Fibroblast of skin of right quadriceps (primary cell): ENCODE data around the gene ADNP2.
"Not testable (repeated sequence)": the region's sequence is repeated elsewhere in the genome, so short reads cannot be mapped to it uniquely, and the experiment has no call there.

Experiments
- DNase-seq: peaks from one replicate; pipeline ENCODE4 v3.0.0-alpha.2; 2013

ADNP2 gene

GRCh38 chr18:80147418-80148325, 38.6 kb downstream of the ADNP2 start:
- peak; percentile 79 for DNase-seq

DNA sequence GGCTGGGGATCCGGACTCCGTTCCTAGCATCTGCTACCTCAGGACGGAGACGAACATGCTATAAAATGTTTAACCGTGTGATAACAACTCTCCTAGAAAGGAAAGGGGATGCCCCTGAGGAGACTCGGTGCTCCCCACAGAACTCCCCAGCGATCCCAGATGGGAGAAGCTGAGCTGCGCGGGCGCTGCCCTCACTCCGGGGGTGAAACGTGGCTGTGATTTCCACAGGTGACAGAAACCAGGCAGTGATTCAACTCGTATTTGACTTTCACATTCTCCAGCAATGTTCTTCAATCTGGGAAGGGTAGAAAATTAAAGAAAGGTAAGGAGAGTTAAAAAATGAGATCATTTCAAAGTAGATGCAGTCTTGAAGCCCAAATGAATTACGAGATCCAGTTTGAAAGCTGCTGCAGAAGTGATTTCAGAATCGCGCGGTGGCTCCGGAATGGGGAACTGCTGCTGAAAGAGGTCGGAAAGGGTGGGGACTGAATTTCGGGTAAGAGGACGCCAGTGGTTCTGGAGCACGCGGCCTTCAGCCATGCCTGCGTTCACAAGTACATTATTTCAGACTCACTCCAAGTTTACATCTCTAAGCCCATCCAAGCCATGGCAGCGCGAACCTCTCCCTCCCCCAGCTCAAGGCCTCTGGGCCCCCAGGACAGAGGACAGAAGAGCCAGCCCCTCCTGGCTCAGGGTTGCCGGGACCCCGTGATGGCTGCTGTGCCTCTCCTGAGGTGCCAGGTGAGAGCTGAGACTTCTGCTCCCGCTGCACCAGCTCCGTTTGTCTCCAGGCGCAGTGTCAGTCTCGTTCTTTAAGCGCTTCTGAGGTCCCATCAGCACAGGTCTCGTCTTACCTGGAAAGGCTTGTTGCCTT, 39.5 kb downstream of the ADNP2 start:
- DNase-seq = no peak

DNA sequence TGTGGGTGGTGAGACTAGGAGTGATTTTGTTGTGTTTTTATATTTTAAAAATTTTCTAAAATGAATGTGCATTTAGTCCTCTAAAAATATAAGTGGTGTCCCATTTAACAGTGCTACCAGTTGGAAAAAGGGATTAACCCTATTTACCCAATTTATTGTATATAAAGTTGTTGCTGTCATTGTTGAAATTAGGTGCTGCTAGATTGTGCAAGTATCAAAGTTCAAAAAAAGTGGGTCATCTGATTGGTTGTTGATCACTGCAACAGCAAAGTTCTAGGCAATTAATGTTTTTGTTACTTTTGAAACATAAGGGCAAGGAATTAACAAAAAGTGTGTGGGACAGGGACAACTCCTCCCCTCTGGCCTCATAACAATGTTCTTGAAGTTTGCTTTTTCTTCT, 40.6 kb downstream of the ADNP2 start:
- no peak for DNase-seq

GRCh38 chr18:80154293-80154692, 45.2 kb downstream of the ADNP2 start:
- no peak for DNase-seq

- peak; percentile 55 for DNase-seq
These were observed 48.8 kb downstream of the ADNP2 start for GRCh38 chr18:80157708-80158343.

DNA sequence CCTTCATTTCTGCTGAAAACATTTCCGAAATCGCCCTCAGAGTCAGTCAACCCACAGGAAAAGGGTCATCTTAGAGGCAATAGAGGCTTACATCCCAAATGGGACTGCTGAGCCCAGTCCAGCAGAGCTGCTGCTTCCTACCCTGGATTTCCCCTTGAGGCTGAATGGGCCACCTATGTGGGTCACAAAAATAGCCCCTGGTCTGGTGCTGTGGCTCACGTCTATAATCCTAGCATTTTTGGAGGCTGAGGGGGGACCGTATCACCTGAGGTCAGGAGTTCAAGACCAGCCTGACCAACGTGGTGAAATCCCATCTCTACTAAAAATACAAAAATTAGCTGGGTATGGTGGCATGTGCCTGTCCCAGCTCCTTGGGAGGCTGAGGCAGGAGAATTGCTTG, 49.3 kb downstream of the ADNP2 start:
- DNase-seq = no peak

DNA sequence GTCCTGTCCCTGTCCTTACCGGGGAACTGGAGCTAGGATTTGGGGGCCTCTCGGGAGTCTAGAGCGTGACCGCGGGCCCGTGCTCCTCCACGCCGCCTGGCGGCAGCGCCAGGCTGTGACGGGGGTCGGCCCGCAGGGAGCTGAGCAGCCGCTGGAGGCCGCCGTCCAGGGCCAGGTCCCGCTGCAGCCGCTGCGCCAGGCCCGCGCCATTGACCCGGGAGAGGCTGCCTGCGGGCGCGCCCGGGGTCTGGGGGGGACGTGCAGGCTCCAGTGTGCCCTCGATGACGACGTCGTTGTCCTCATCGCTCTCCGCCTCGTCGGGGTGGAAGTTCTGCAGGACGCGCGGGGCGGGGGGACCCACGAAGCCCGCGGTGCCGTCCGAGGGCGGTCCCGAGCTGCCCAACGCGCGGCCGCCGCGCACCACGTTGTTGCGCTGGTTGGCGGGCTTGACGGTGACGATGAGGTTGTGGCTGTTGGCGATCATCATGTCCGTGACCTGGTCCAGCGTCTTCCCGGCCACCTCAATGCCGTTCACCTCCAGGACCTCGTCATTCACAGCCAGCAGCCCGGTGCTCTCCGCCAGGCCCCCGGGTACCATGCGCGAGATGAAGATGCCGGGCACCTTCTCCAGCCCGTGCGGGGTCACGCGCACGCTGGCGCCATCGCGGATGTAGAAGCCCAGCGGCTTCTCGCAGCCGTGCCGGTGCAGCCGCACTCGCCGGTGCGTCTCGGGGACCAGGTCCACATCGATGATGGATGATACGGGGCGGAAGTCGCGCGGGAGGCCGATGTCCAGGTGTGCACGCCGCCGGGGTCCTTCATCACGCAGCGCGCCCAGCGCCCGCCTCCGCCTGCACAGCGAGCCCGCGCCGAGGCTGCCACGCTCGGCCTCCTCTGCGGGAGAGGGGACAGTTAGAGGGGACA, 50.9 kb downstream of the ADNP2 start:
- peak; percentile 26 for DNase-seq

DNA sequence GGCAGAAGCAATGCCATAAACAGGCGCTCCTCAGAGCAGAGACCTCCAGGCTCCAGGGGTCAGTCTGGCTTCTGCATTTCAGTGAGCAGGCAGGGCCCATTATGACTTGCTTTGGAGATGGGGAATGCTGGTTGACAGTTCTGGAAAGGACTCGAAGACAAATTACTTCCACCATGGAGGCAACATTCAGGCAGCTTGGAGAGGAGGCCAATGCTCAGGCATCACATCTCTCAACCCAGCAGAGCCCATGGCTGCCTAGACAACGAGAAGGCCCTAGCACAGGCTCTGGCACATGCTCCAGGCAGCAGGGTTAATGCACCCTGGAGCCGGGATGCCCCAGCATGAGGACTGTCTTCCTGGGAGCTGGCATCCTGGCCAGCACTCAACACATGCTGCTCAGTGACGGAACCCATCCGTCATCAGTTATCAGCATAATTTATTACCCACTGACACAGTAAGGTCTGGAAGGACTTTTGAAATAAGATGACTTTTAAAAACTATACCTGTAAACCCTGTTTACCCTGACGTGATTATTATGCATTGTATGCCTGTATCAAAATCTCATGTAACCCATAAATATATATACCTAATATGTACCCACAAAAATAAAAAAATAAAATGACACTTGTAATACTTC, 52.8 kb downstream of the ADNP2 start:
- DNase-seq = no peak

- no peak for DNase-seq
These were observed 54.1 kb downstream of the ADNP2 start for GRCh38 chr18:80163183-80163582.

DNA sequence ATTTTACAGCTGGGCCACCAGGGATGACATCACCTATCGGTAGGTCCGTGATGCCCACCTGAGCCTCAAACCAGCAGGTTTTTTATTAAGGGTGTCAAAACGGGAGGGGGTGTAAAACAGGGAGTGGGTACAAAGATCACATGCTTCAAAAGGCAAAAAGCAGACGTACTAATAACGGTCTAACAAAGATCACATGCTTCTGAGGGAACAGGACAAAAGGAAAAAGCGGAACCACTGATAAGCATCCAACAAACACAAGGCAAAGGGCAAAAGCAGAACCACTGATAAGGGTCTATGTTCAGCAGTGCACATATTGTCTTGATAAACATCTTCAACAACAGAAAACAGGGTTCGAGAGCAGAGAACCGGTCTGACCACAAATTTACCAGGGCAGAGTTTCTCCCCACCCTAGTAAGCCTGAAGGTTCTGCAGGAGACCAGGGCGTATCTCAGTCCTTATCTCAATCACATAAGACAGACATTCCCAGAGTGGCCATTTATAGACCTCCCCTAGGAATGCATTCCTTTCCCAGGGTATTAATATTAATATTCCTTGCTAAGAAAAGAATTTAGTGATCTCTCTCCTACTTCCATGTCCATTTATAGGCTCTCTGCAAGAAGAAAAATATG, 55.8 kb downstream of the ADNP2 start:
- DNase-seq = not testable (repeated sequence)

DNA sequence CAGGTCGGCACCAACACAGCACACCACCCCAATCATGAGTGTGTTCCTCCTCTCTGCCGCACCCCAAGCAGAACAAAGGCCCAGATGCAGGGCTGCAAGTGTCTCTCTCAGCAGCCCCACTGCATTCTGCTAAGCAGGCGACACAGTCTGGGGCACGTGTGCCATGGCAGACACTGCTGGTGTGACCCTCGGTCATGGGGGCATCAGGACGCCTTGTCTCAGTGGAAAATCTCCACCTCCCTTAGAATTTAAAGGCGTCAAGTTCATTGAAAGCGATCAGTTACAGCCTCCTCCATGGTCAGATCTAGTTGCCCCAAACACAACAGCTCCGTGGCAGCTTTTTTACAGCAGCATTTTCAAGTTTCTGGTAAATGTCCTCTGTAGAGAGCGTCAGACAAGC, 57.2 kb downstream of the ADNP2 start:
- no peak for DNase-seq

DNA sequence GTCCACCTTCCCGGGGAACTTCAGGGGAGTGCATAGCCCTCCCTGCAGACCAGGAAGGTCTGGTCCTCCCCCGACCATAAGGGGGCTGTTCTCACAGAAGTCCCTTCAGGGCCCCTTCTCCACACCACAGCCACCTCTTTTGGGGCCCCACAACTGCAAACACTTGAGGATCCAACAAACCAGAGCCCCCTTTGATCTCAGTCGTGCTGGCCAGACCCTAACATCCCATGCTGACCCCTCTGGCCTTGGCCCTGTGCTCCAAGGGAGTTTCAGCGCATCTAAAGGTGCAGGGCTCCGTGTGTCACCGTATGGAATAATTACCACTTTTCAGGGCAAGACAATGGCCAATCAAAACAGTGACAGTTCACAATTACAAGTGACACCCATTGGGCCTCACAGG, 57.7 kb downstream of the ADNP2 start:
- DNase-seq = no peak

DNA sequence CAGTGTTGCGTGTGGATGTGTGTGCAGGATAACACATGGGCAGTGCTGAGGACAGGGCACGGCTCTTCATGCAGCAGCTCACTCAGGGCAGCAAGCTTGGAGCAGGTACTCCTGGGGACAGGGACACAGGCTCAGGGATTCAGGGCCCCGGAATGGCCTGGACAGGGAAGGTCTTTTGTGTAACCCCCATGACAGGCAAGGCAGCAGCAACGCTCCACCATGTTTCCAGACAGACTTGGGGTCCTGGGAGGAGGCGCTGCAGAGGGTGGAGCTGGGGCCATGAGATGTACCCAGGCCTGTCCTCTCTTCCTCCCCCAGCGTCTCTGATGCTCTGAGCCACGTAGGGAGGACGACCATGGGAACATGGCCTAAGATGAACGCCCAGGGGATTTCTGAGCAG, 58.3 kb downstream of the ADNP2 start:
- DNase-seq = no peak

DNA sequence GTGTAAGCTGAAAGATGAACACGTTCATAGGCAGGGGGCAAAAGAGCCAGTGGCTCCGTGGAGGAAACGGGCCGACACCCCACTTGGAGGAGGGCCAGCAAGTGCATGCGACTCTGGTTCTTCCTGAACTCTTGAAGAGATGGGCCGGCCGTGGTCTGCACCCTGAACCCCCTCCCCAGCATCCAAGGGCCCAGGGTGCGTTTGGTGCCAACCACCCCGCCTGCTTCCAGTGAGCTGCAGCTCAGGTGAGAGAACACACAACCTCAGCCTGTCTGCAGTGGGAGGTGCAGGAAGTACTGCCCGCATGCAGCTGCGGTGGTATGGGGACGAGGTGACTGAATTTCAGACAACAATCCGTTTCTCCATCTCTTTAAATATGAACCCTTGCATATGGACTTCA, 58.9 kb downstream of the ADNP2 start:
- DNase-seq = no peak

GRCh38 chr18:80168346-80168745, 59.3 kb downstream of the ADNP2 start:
- DNase-seq = peak; percentile 53

DNA sequence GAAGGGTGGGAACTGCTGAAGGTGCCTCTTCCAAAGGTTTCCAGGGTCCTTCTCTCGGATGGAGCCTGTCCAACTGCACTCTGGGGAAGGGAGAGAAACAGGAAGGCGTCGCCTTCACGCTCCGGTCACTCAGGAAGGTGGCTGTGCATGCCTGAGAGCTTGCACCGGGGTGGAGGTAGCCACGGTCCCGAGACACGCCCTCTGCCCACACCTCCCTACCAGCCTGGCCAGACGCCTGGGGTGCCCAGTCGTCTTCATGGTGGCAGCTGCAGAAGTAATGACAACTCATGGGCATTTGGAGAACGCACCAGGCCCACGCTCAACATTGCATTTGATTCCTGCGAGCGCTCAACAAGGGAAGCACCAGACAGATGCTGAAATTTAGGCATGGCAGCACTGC, 59.9 kb downstream of the ADNP2 start:
- DNase-seq = no peak

- peak; percentile 23 for DNase-seq
These were observed 60.5 kb downstream of the ADNP2 start for GRCh38 chr18:80169607-80170006.

DNA sequence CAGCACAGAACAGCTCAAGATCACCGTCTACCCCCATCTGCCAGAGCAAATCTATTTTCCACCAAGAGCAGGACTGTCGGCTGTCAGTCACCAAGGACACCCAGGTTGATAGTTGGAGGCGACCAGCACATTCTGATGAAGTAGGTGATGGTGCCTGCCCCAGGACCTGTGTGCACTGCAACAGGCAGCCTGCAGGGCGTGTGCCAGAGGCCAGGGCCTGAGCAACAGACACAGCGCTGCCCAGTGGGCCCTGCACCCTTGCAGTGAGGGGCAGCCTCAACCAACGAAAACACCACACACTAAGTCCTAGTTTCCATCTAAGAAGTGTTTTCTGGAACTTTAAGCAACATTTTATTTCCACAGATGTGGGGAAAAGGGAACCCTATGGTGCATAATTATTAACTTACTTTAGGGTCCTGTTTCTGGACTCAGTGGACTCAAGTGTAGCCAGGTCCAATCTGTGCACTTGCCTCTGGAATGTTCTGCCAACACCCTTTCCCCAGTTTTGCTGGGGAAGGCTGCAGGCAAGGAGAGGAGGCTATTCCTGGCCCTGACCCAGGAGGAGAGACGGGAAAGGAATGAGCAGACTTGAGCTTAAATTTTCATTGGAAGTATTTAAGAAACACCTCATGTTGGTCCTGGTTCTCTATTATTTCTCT, 61.5 kb downstream of the ADNP2 start:
- no peak for DNase-seq

GRCh38 chr18:80171054-80171872, 62.2 kb downstream of the ADNP2 start:
- DNase-seq = peak; percentile 55

GRCh38 chr18:80172056-80172455, 63.0 kb downstream of the ADNP2 start:
- peak; percentile 18 for DNase-seq
